Activated CD4-positive, alpha-beta T cell treated with anti-CD3 and anti-CD28 coated beads for 36 hours (primary cell): ENCODE data around the gene MRS2. TPM values are rescaled to one million over a fixed set of nuclear protein-coding genes. Genes with fewer than 3 reads are reported as not detected.

Experiments
- ATAC-seq: fragments of 200-7000 bp; cut with Tn5 transposase; one replicate; pipeline ENCODE4 v1.10.0; 2021; ENCODE audit warnings: mild to moderate bottlenecking, moderate library complexity
- CTCF ChIA-PET: fragments of 350-600 bp; sonication (Branson Sonifier 250); formaldehyde crosslinking; loops from one replicate; lab custom pipeline; 2021; ENCODE audit warnings: antibody characterized with exemption; lab: Charles Lee
- POLR2A ChIA-PET: fragments of 350-600 bp; sonication (Branson Sonifier 250); formaldehyde crosslinking; loops from one replicate; lab custom pipeline; 2021; ENCODE audit warnings: antibody characterized with exemption, inconsistent platforms; lab: Charles Lee
- DNase-seq: peaks from one replicate; pipeline ENCODE4 v3.0.0-alpha.2; 2020
- H3K27ac Mint-ChIP-seq: one replicate; pipeline ENCODE4 v1.8.0; 2021; ENCODE audit warnings: mixed read lengths
- H3K27me3 Mint-ChIP-seq: one replicate; pipeline ENCODE4 v1.8.0; 2021; ENCODE audit warnings: mixed read lengths
- H3K36me3 Mint-ChIP-seq: one replicate; pipeline ENCODE4 v1.8.0; 2021; ENCODE audit warnings: low read depth, mixed read lengths
- H3K4me1 Mint-ChIP-seq: one replicate; pipeline ENCODE4 v1.8.0; 2021; ENCODE audit warnings: mixed read lengths
- H3K4me3 Mint-ChIP-seq: one replicate; pipeline ENCODE4 v1.8.0; 2021; ENCODE audit warnings: mild to moderate bottlenecking, moderate library complexity, mixed read lengths
- H3K9me3 Mint-ChIP-seq: one replicate; pipeline ENCODE4 v1.8.0; 2021; ENCODE audit warnings: low read depth, mixed read lengths
- intact Hi-C, 2 experiments: fragments of 100-400 bp; cut with DNase I in 1 of 2; cut with micrococcal nuclease in 1 of 2; formaldehyde crosslinking; loops; one replicate each; pipeline versions ENCODE4 v1.14.2 to v1.15.1; 2022 to 2024; cut with DNase I, micrococcal nuclease
- total RNA-seq, 2 experiments: library from RNA; stranded (reverse); gene quantifications; one replicate each; pipeline ENCODE4 v1.2.3, GENCODE V29; 2021

The MRS2 gene
- total RNA-seq, 2 experiments from 2014 or later: 21.0 to 25.5 TPM

DNA sequence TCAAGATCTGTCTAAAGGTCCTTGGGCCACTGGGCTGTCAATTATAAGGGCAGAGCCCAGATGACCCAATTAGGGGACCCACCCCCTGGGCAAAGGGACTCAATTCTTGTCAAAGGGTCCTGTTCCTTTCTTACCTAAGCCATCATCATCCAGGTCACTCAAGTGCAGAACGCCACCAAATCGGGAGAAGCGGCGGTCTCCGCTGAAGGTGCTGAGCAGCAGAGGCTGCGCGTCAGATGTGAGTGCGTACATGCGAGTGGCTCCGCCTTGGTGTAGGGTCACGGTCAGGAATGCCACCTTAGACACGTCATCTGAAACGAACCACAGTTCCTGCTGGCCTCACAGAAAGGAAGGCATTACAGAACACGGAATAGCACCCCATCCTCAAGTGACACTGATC, 34.2 kb downstream of the MRS2 start:
- intact Hi-C loops: no loop called here
- Mint-ChIP-seq H3K9me3 (no peaks in the 10 kb centered on the region), H3K36me3 (no peaks in the 10 kb centered on the region), H3K27me3 (no peaks in the 10 kb centered on the region), H3K4me1 (no peaks in the 10 kb centered on the region), H3K27ac (no peak overlapping the region), H3K4me3 (no peak overlapping the region)
- DNase-seq (no peak), ATAC-seq (no peak)
- CTCF ChIA-PET: no interaction called here
- POLR2A ChIA-PET: no interaction called here

DNA sequence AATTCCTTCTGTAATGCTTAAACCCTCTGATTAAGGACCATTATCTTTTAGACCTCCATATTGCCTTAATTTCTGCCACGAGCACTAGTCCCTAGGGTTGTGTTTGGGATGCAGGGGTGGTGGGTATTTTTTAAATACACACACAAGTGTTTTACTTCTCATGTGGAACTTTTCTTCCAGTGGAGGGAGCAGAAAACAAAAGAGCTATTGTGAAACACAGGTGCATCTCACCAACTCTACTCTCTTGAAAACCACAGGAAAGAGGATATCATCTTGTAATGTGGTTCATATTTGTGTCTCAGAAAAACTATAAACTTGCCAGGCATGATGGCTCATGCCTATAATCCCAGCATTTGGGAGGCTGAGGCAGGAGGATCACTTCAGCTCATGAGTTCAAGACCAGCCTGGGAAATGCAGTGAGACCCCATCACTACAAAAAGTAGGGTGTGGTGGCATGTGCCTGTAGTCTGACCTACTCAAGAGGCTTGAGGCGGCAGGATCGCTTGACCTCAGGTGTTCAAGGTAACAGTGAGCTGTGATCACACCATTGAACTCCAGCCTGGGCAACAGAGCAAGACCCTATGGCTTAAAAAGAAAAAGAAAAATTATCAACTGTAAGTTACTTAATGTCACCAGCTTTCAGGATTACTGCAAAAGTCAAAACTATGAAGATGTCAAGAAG, 37.3 kb downstream of the MRS2 start:
- POLR2A ChIA-PET: no interaction called here
- intact Hi-C loops: no loop called here
- no peak overlapping the region for H3K27ac Mint-ChIP-seq
- no peaks in the 10 kb centered on the region for H3K4me1 Mint-ChIP-seq
- no peak overlapping the region for H3K4me3 Mint-ChIP-seq
- ATAC-seq: no peak
- DNase-seq: no peak
- H3K27me3 Mint-ChIP-seq: no peaks in the 10 kb centered on the region
- CTCF ChIA-PET: no interaction called here
- H3K36me3 Mint-ChIP-seq: no peaks in the 10 kb centered on the region
- H3K9me3 Mint-ChIP-seq: no peaks in the 10 kb centered on the region

DNA sequence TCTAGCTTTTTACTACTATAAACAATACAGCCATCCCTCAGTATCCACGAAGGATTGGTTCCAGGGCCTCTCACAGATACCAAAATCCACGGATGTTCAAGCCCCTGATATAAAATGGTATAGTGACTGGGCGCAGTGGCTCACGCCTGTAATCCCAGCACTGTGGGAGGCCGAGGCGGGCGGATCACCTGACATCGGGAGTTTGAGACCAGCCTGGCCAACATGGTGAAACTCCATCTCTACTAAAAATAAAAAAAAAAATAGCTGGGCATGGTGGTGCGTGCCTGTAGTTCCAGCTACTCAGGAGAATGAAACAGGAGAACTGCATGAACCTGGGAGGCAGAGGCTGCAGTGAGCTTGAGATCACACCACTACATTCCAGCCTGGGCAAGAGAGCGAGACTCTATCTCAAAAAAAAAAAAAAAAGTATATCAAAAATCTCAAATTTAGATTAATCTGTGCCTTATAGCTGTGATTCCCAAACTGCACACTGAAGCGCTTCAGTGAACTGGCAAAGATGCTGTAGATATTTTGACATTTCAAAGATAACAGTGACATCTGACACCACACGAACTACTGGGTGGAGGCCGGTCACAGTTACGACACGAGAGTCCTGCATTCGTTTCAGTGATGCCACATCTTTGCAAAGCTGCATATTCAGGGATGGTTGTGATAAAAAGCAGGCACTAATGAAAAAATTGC, 38.3 kb downstream of the MRS2 start:
- Mint-ChIP-seq H3K4me3 (no peak overlapping the region), H3K36me3 (no peaks in the 10 kb centered on the region), H3K4me1 (no peaks in the 10 kb centered on the region), H3K27me3 (no peaks in the 10 kb centered on the region), H3K27ac (no peak overlapping the region), H3K9me3 (no peaks in the 10 kb centered on the region)
- ATAC-seq (no peak), DNase-seq (no peak)
- ChIA-PET CTCF (interaction anchor here (0.6 to 0.8 kb wide), 2 partner anchors 9 to 10 kb away, joined by 3 read pairs; no protein-coding TSS in a partner anchor), POLR2A (no interaction called here)
- intact Hi-C loops: no loop called here

DNA sequence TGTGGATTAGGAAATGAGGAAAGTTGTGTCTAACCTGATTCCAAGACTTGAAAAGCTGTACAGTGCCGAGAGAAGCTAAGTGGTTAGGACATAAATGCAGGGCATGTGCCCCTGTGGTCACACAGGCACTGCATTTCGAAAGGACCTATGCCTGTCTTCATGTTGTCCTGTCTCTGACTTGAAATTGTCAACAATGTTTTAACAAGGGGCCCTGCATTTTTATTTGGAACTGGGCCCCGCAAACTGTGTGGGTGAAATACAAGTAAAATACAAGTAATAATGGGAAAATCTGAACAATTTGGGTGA, 38.8 kb downstream of the MRS2 start:
- ChIA-PET POLR2A (no interaction called here), CTCF (no interaction called here)
- H3K9me3 Mint-ChIP-seq: no peaks in the 10 kb centered on the region
- no peak for ATAC-seq
- intact Hi-C loops: no loop called here
- no peaks in the 10 kb centered on the region for H3K36me3 Mint-ChIP-seq
- no peak overlapping the region for H3K27ac Mint-ChIP-seq
- H3K4me3 Mint-ChIP-seq: no peak overlapping the region
- no peak for DNase-seq
- no peaks in the 10 kb centered on the region for H3K27me3 Mint-ChIP-seq
- H3K4me1 Mint-ChIP-seq: no peaks in the 10 kb centered on the region

GRCh38 chr6:24444588-24444987, 41.9 kb downstream of the MRS2 start:
- CTCF ChIA-PET: no interaction called here
- no peaks in the 10 kb centered on the region for H3K36me3 Mint-ChIP-seq
- POLR2A ChIA-PET: no interaction called here

DNA sequence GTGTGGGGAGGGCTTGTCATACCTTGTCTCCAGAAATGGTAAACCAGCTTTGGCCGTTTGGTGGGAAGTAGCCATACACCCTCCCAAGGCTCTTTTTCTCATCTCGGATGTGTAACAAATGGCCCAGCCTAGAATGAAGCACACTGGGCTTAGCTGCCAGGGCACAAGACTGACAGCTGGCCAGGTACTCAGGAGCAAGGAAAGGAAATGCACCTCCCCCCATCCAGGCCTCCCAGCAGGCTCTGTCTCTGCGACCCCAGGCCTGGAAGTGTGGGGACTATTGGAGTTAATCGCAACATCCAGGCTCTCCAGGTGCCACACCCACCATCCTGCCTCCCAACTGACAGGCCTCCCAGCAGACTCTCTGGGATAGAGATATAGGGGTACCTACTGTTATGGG, 43.0 kb downstream of the MRS2 start:
- Mint-ChIP-seq H3K27me3 (no peaks in the 10 kb centered on the region), H3K27ac (no peak overlapping the region), H3K9me3 (no peaks in the 10 kb centered on the region), H3K4me3 (no peak overlapping the region), H3K36me3 (no peaks in the 10 kb centered on the region), H3K4me1 (no peaks in the 10 kb centered on the region)
- POLR2A ChIA-PET: no interaction called here
- CTCF ChIA-PET: no interaction called here
- DNase-seq: no peak
- intact Hi-C loops: no loop called here
- ATAC-seq: no peak

More at GRCh38 chr6:24444588-24444987, 41.9 kb downstream of the MRS2 start:
- no peaks in the 10 kb centered on the region for H3K27me3 Mint-ChIP-seq
- ATAC-seq: no peak
- no peak overlapping the region for H3K4me3 Mint-ChIP-seq
- H3K27ac Mint-ChIP-seq: no peak overlapping the region
- H3K4me1 Mint-ChIP-seq: no peaks in the 10 kb centered on the region
- intact Hi-C loops: no loop called here
- H3K9me3 Mint-ChIP-seq: no peaks in the 10 kb centered on the region
- DNase-seq: no peak

DNA sequence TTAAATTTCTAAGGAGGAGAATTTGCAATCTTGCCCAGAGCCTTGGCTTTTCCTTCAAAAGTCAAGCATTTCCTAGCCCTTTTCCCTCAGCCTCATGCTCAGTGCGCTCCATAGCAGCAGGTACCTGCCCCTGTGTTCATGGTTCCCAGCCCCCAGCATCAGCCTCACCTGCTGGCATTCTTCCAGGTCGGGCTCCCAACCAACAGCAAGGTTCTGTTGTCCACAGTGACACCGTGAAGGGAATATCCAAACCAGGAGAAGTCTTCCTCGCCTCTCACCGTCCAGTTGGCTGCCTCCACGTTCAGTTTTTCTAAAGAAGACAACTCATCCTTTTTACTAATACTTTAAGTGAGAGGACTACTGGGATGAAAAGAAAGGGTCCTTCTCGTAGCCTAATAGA, 43.9 kb downstream of the MRS2 start:
- no peaks in the 10 kb centered on the region for H3K27me3 Mint-ChIP-seq
- H3K4me3 Mint-ChIP-seq: no peak overlapping the region
- ATAC-seq (no peak), DNase-seq (no peak)
- no peaks in the 10 kb centered on the region for H3K4me1 Mint-ChIP-seq
- ChIA-PET POLR2A (no interaction called here), CTCF (interaction anchor here (0.6 kb wide), 1 partner anchor 164 kb away, joined by 4 read pairs; no protein-coding TSS in a partner anchor)
- H3K9me3 Mint-ChIP-seq: no peaks in the 10 kb centered on the region
- H3K36me3 Mint-ChIP-seq: no peaks in the 10 kb centered on the region
- intact Hi-C loops: no loop called here
- no peak overlapping the region for H3K27ac Mint-ChIP-seq

DNA sequence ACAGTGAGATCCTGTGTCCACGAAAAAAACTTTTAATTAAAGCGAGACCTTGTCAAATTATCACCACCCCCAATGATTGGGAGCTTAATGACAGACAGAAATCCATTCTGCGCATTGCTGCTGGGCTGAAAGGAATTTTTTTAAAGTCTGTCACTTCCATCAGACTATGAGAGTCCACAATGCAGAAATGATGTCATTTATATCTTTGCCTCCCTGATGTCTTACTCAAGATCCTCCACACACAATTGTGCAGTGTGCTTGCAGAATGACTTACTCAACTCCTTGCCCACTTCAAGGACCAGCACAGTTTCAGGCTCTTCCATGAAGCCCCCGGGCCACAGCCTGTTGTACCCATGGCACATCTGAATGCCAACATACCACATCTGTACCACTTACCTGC, 45.7 kb downstream of the MRS2 start:
- ATAC-seq: no peak
- Mint-ChIP-seq H3K27ac (no peak overlapping the region), H3K4me1 (no peaks in the 10 kb centered on the region), H3K9me3 (no peaks in the 10 kb centered on the region), H3K27me3 (no peaks in the 10 kb centered on the region), H3K4me3 (no peak overlapping the region), H3K36me3 (no peaks in the 10 kb centered on the region)
- ChIA-PET POLR2A (interaction anchor here (0.6 kb wide), 1 partner anchor 76 kb away, joined by 4 read pairs; no protein-coding TSS in a partner anchor), CTCF (interaction anchor here (0.9 kb wide), 1 partner anchor 10 kb away, joined by 3 read pairs; no protein-coding TSS in a partner anchor)
- intact Hi-C loops: no loop called here
- no peak for DNase-seq

DNA sequence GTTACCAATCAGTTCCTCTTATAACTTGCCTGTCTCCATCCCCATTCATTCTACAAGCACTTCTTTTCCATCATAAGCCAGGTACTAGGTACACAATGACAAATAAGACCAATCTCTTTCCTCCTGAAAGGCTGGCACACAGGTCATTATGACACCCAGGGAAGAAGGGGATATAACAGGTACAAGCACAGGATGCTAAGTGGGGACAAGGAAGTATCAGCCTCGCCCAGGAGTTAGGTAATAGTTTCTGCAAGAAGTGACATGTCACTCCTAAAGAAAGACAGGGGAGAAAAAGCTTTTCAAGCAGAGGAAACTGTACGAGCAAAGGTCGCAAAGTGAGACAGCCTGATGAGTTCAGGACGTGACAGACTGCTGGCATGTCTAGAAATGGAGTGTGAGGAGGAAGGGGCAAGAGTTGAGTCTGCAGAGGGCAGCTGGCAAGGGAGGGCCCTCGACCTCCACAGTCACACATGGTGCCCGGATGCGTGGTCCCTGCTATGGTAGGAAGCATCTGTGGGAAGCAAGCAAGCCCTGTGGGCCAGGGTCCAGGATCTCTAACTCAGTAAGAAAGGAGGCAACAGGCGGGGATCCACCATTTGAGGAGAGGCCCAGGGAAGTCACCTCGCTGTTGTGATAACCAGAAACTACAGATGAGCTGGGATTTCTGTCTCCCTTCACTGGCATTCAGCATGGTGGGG, 46.2 kb downstream of the MRS2 start:
- Mint-ChIP-seq H3K27me3 (no peaks in the 10 kb centered on the region), H3K27ac (no peak overlapping the region), H3K36me3 (no peaks in the 10 kb centered on the region), H3K4me3 (no peak overlapping the region), H3K4me1 (no peaks in the 10 kb centered on the region), H3K9me3 (no peaks in the 10 kb centered on the region)
- POLR2A ChIA-PET: no interaction called here
- intact Hi-C loops: no loop called here
- CTCF ChIA-PET: interaction anchor here (0.9 kb wide), 1 partner anchor 11 kb away, joined by 3 read pairs; no protein-coding TSS in a partner anchor
- no peak for ATAC-seq
- no peak for DNase-seq

DNA sequence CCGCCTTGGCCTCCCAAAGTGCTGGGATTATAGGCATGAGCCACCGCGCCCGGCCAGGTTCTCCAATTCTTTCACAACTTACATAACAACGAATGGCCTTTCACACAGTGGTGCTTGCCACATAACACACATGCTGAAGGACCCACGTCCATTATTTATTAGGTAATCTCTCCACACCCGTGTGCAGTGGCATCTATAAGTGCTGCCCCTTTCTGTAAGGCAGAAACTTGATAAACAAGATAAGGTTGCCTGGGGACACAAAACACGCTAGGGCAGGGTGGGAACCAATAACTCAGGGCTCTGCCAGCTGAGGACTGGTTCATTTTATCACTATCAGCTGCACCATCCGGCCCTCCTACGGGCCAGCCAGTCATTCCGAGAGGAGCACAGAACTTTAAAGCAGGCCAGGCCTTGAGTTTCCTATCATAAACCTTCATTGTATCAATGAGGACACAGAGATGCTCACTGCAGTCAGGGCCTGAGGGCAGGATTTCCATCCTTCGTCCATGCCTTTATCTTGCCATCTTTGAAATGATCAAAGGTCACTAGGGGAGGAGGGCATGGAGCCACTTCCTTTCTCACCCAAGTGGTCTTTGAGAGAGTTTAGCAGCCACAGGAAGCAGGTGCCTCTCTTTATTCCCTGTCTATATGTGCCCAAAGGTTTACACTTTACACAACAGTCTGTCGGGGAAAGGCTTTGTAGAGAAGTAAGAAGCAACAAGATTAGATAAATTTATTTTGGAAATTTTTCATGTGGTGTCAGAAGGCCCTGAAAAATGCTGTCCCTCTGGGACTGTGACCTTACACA, 49.0 kb downstream of the MRS2 start:
- POLR2A ChIA-PET: no interaction called here
- Mint-ChIP-seq H3K4me3 (no peak overlapping the region), H3K9me3 (no peaks in the 10 kb centered on the region), H3K36me3 (no peaks in the 10 kb centered on the region), H3K27ac (no peak overlapping the region), H3K27me3 (no peaks in the 10 kb centered on the region), H3K4me1 (no peaks in the 10 kb centered on the region)
- CTCF ChIA-PET: interaction anchor here (0.6 kb wide), 1 partner anchor 22 kb away, joined by 3 read pairs; no protein-coding TSS in a partner anchor
- ATAC-seq: no peak
- no peak for DNase-seq
- intact Hi-C loops: no loop called here

DNA sequence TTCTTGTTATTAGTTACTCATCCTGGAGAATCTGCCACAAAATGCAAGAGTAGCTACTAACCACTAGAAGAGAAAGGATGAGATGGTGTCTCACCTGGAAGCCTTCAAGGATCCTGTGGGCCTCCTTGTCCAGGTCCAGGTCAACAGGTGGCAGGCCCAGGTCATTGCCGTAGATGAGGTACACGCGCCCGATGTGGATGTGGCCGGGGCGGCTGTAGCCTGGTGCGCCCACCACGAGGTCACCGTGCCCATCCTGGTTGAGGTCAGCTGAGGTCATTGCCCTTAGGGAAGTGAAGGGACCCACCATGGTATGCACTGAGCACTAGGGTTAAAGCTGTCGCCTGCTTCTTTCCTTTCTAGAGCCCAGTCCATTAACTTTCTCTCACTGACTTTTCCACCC, 51.2 kb downstream of the MRS2 start:
- no peak for DNase-seq
- ChIA-PET CTCF (no interaction called here), POLR2A (no interaction called here)

More for the DNA sequence above, 51.2 kb downstream of the MRS2 start:
- H3K27me3 Mint-ChIP-seq: no peaks in the 10 kb centered on the region
- ATAC-seq: no peak
- no peak overlapping the region for H3K4me3 Mint-ChIP-seq
- no peaks in the 10 kb centered on the region for H3K9me3 Mint-ChIP-seq
- intact Hi-C loops: no loop called here
- H3K27ac Mint-ChIP-seq: no peak overlapping the region
- H3K36me3 Mint-ChIP-seq: no peaks in the 10 kb centered on the region
- no peaks in the 10 kb centered on the region for H3K4me1 Mint-ChIP-seq
